ENCODE results near the gene MICU2.

DNA sequence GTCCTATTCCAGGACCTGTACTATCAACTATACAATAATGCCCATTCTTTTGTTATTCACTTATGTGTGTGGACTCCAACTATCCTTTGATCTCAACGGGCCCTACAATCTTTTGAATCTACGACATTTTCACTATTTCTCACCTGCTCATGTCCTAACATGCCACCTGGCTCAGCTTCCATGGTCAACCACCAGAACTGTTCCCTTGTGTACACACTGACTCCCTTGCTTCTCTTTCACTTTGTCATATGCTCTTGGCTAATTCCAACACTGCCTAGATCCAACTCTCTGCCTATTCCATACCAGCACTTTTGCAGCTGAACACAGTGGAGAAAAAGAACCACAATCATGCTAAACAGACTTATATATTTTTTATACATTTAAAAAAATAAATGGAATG lies 53.1 kb downstream of the MICU2 start:
- TF ChIP-seq, protein P1, sequence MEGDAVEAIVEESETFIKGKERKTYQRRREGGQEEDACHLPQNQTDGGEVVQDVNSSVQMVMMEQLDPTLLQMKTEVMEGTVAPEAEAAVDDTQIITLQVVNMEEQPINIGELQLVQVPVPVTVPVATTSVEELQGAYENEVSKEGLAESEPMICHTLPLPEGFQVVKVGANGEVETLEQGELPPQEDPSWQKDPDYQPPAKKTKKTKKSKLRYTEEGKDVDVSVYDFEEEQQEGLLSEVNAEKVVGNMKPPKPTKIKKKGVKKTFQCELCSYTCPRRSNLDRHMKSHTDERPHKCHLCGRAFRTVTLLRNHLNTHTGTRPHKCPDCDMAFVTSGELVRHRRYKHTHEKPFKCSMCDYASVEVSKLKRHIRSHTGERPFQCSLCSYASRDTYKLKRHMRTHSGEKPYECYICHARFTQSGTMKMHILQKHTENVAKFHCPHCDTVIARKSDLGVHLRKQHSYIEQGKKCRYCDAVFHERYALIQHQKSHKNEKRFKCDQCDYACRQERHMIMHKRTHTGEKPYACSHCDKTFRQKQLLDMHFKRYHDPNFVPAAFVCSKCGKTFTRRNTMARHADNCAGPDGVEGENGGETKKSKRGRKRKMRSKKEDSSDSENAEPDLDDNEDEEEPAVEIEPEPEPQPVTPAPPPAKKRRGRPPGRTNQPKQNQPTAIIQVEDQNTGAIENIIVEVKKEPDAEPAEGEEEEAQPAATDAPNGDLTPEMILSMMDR (IDR thresholded peaks at IDR 0.05), result no peak
- TF ChIP-seq POLR2A (IDR thresholded peaks at IDR 0.05), result no peak

All from heart left ventricle (tissue), 13 donors.